HT-29 (cell line): ENCODE data around the gene RNU6-8. TPM values are rescaled to one million over a fixed set of nuclear protein-coding genes. Genes with fewer than 3 reads are reported as not detected.

Experiments used
- small RNA-seq: library from RNA; depleted of rRNA; stranded (forward); fragments of <200 nt; gene quantifications from one replicate; pipeline ENCODE3, GENCODE V24; 2014
- total RNA-seq: library from RNA; depleted of rRNA; stranded (reverse); fragments of >200 nt; shearing (Covaris generic); gene quantifications from 2 replicates; pipeline ENCODE4 v1.2.3, GENCODE V29; 2014; rRNA removed

The RNU6-8 gene
- total RNA-seq, 1 experiment from 2014 or later: not detected

Small RNA genes lying within 50 kb of the gene (small RNA-seq; reads per million reads assigned to genes)
- gene RNU6-7: not detected
- gene RNU6-8: 0.22 reads per million

Other genes with a start within 250 kb of the RNU6-8 start
- gene ARHGAP5, start 126.0 kb downstream of the RNU6-8 start, total RNA-seq: 30.3 and 31.0 TPM in 2 replicates
- gene RNU6-7, start 1.2 kb downstream of the RNU6-8 start, total RNA-seq: not detected in 2 replicates
- gene AKAP6, start 126.0 kb upstream of the RNU6-8 start, total RNA-seq: 0.50 and 1.3 TPM in 2 replicates